GM18511 (cell line): ENCODE data around the gene DMD.
A peak's percentile ranks its signal among the peaks of the same experiment; 100 is the strongest.

ENCODE experiments used
- ATAC-seq: cut with Tn5 transposase; IDR thresholded peaks from one replicate; pipeline ENCODE4 v1.9.1; 2021; ENCODE audit warnings: mild to moderate bottlenecking, moderate library complexity; ENCODE audit not compliant: unreplicated experiment

DMD gene

DNA sequence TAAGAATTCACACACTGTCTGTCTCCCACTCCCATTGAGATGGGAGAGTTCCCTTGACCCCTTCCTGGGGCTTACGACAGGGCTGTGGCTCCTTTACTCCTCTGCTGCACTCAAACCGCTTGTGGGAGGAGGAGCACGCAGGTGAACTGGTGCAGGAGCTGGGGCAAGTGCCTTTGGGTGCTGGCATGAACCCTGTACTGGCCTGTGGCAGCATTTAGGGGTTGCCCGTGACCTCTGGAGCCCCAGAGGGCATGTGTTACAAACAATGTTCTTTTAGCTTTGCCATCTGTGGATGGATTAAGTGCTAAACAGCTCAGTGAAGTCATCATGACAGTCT is 2117.7 kb downstream of the DMD start:
- ATAC-seq, result peak; percentile 32

DNA sequence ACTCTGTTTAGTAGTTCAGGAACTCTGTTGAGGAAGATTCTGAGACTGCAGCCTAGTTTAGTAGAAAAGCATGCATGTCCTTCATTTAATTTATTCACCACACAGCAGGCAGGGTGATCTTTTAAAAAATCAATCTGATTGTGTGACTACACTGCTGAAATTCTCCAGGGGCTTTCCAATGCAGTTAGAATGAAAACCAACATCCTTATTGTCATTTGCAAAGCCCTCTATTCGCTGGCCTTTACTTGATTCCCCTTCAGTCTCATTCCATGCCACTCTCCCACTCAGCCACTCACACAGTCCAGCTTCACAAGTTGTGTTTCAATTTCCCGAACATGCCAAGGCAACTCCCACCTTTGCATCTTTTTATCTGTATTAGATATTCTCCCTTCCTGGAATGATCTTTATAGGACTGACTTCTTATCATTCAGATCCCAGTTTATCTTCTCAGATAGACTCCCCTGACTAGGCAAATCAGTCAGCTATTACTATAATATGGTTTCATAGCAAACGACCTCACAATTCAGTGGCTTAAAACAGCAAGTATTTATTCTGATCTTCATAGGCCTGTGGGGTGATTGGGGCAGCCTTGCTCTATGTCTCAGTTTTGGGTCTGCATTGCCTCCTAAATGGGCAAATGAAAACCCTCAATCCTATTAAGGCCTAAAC is 2118.2 kb downstream of the DMD start:
- ATAC-seq, result peak; percentile 74

DNA sequence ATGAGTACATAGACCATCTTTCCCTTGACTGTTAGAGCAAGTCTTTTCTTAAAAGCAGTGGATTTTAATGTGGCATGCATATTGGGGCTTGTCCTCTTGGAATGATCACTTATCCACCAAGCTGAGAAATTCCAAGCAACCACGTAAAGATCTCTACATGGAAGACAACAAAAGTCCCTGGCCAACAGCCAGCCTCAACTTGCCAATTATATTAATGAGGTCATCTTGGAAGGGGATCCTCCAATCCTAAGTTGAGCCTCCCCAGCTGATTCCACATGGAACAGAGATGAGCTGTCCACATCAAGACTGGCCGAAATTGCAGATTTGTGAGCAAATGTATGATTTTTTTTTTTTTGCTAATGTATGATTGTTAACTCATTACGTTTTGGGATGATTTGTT is 2118.9 kb downstream of the DMD start:
- ATAC-seq, result peak; percentile 4

DNA sequence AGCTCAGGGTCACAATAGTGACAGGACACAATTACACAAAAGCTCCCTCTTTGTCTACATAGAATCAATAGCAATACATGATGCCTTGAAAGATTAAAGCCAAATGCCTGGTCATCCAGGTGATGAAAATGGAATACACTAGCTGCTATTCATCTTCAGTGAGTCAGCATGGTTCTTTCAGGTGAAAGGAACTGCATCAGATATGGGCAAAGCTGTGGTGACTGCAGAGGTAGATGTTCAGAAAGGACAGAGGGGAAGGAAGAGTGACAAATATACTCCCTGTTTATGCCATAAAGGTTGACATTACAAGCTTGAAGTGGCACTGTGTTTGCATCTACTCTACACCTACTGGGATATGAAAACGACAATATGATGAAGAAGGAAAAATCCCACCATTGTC is 2119.5 kb downstream of the DMD start:
- ATAC-seq, result no peak

DNA sequence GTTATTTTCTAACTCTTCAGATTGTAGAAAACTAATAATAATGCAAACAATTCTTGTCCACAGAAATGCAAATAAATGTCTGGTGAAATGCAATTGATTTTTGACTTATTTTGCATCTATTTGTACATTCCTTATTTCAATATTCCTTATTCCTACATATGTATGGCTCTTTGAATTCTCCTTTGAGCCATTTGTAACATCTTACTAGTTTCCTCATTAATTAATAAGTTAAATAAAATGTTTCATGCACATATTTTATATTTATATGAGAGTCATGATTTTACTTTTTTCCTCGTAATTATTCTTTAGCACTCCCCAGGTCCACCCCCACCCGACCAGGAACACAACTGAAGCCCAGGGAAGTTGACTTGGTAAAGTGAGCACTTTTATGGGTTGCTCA is 2136.8 kb downstream of the DMD start:
- no peak for ATAC-seq

DNA sequence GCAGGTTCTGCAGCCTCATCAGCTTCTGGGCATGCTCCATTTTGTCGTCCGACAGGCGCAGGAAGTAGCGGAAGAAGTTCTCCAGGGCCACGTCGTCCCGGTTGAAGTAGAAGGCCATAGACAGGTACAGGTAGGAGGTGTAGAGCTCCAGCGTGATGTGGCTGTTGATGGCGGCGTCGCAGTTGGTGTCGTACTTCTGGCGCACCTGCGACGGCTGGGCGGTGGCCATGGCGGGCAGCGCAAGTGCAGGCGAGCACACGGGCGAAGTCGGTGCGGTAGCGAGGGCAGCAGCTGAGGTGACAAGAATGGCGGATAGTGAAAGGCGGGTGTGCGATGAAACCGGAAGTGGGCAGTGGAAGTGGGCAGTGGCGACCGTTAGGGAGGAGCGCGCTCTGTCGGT is 2139.6 kb downstream of the DMD start, which contains the start of gene FTHL17:
FTHL17 (minus strand) TSS at position 317 of the 400 bp plus-strand sequence; CDS start at position 229, 88 bp downstream.
- ATAC-seq, result no peak

DNA sequence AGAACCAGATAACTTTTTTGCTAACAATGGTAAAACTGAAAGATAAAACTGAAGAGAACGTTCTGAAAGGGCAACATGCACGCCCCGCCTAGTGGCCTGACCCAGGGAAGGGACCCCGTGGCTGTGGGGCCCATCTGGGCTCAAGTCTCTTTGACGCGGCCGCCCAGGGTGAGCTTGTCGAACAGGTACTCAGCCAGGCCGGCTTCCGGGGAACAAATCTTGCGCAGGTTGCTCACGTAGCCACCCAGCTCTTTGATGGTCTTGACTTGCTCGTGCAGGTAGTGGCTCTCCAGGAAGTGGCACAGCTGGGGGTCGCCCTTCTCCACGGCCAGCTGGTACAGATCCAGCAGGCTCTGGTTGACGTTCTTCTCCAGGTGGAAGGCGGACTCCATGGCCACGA is 2140.1 kb downstream of the DMD start:
- ATAC-seq, result no peak

DNA sequence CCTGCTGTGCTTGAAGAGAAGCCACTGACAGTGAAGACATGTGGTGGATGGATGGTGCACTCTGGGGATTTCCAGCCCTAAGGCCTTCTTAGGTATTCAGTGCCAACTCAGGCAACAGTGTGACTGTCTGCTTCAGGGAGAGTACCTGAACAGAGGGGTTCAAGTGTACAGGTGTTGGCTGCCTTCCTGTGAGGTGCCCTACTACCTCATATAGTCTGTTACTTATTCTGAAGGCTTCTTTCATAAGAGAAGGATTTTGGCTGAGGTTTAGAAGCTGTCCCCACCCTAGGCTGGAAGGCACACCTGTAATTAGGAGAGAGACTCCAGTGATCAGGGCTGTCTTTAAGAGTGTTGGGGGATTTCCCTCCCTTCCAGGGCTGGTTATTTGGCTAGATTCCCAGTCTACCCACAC is 2141.3 kb downstream of the DMD start:
- ATAC-seq, result peak; percentile 79
